Testis (tissue), 2 donors: Measurements from ENCODE around the gene SIK3.

ENCODE experiments used
- POLR2A ChIP-seq: fragments of 450-650 bp; IDR thresholded peaks from one replicate; pipeline ENCODE4 v1.6.1; 2017; ENCODE audit warnings: antibody characterized with exemption, mild to moderate bottlenecking, moderate library complexity
- TF ChIP-seq, protein P1 (sequence below), 3 experiments: fragments of 450-650 bp in 2 of 3; fragments of 200-600 bp in 1 of 3; sonication (generic) in 1 of 3; IDR thresholded peaks; one replicate each; pipeline ENCODE4 v1.5.1; 2016 to 2019; ENCODE audit warnings: antibody characterized with exemption in 3 of 3, mild to moderate bottlenecking in 2 of 3, moderate library complexity in 1 of 3

DNA sequence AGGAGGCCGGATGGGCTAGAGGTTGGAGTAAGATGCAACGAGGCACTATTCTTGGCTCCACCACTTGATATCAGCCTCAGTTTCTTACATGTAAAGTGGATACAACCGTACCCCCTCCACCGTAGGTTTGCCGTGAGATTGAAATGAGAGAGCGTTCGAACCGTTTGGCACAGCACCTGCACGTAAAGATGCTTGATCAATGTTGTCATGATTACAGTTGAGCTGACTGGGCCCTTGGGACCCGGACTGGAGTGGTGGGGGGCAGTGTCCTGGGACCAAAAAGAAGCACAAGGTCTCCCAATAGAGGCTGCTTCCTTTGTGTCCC is 264.8 kb downstream of the SIK3 start:
- TF ChIP-seq, protein P1, sequence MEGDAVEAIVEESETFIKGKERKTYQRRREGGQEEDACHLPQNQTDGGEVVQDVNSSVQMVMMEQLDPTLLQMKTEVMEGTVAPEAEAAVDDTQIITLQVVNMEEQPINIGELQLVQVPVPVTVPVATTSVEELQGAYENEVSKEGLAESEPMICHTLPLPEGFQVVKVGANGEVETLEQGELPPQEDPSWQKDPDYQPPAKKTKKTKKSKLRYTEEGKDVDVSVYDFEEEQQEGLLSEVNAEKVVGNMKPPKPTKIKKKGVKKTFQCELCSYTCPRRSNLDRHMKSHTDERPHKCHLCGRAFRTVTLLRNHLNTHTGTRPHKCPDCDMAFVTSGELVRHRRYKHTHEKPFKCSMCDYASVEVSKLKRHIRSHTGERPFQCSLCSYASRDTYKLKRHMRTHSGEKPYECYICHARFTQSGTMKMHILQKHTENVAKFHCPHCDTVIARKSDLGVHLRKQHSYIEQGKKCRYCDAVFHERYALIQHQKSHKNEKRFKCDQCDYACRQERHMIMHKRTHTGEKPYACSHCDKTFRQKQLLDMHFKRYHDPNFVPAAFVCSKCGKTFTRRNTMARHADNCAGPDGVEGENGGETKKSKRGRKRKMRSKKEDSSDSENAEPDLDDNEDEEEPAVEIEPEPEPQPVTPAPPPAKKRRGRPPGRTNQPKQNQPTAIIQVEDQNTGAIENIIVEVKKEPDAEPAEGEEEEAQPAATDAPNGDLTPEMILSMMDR (IDR thresholded peaks at IDR 0.05) = no peak
- TF ChIP-seq POLR2A = no peak
